ENCODE results near the gene KCNH2. TPM values are rescaled to one million over a fixed set of nuclear protein-coding genes. Genes with fewer than 3 reads are reported as not detected.

The KCNH2 gene
- total RNA-seq, 1 donor from 2014 or later: 2.4 TPM

- Histone ChIP-seq H3K27ac (peak overlapping the region; percentile 53), H3K9me3 (no peaks in the 10 kb centered on the region), H3K27me3 (ENCODE audit: low read depth) (no peaks in the 10 kb centered on the region), H3K4me1 (peaks cover 52% of the 10 kb centered on the region), H3K36me3 (peaks cover 3% of the 10 kb centered on the region), H3K4me3 (peak overlapping the region; percentile 52)
- DNase-seq (no peak), ATAC-seq (peak; percentile 37 to 63)
- TF ChIP-seq CTCF (IDR thresholded peaks at IDR 0.05): no peak
- intact Hi-C loops (cut with DNase I): no loop called here
Observed at GRCh38 chr7:150992833-150993302, 14.7 kb upstream of the KCNH2 start.

- no peak for TF ChIP-seq CTCF (IDR thresholded peaks at IDR 0.05)
- Histone ChIP-seq H3K9me3 (no peaks in the 10 kb centered on the region), H3K4me3 (no peak overlapping the region), H3K27me3 (ENCODE audit: low read depth) (no peaks in the 10 kb centered on the region), H3K36me3 (no peaks in the 10 kb centered on the region), H3K4me1 (peaks cover 50% of the 10 kb centered on the region), H3K27ac (peak overlapping the region; percentile 53)
- intact Hi-C loops (cut with DNase I): no loop called here
- DNase-seq (no peak), ATAC-seq (no peak)
Observed at GRCh38 chr7:150992051-150992640, 14.0 kb upstream of the KCNH2 start.

GRCh38 chr7:150990416-150991186, 12.5 kb upstream of the KCNH2 start, which contains the start of gene NOS3:
TSS of gene NOS3 (plus strand) at chr7:150991017. CDS start at chr7:150993804, 2,787 bp downstream.
- TF ChIP-seq CTCF (IDR thresholded peaks at IDR 0.05): no peak
- Histone ChIP-seq H3K4me1 (peaks cover 42% of the 10 kb centered on the region), H3K27ac (no peak within 1 kb of the TSS), H3K27me3 (ENCODE audit: low read depth) (no peaks in the 10 kb centered on the region), H3K9me3 (no peaks in the 10 kb centered on the region), H3K4me3 (no peak within 1 kb of the TSS), H3K36me3 (no peaks in the 10 kb centered on the region)
- ATAC-seq: no peak
- no peak for DNase-seq
- intact Hi-C loops (cut with DNase I): no loop called here

GRCh38 chr7:150989456-150989855, 11.3 kb upstream of the KCNH2 start:
- Histone ChIP-seq H3K4me3 (no peak overlapping the region), H3K36me3 (no peaks in the 10 kb centered on the region), H3K4me1 (peaks cover 35% of the 10 kb centered on the region), H3K9me3 (no peaks in the 10 kb centered on the region), H3K27me3 (ENCODE audit: low read depth) (no peaks in the 10 kb centered on the region), H3K27ac (peak overlapping the region; percentile 60)
- intact Hi-C loops (cut with DNase I): no loop called here
- DNase-seq (no peak), ATAC-seq (no peak)
- no peak for TF ChIP-seq CTCF (IDR thresholded peaks at IDR 0.05)

GRCh38 chr7:150988230-150989226, 10.4 kb upstream of the KCNH2 start:
- no peaks in the 10 kb centered on the region for H3K9me3 ChIP-seq
- H3K27ac ChIP-seq: peak overlapping the region; percentile 60
- H3K27me3 ChIP-seq (ENCODE audit: low read depth): no peaks in the 10 kb centered on the region
- H3K4me3 ChIP-seq: peak overlapping the region; percentile 17
- TF ChIP-seq CTCF (IDR thresholded peaks at IDR 0.05): peak; percentile 89
- peaks cover 29% of the 10 kb centered on the region for H3K4me1 ChIP-seq
- ATAC-seq (peak; percentile 59 to 69), DNase-seq (no peak)
- intact Hi-C loops (cut with DNase I): no loop called here
- no peaks in the 10 kb centered on the region for H3K36me3 ChIP-seq
